ENCODE results near the gene PITPNB.

Gene PITPNB

DNA sequence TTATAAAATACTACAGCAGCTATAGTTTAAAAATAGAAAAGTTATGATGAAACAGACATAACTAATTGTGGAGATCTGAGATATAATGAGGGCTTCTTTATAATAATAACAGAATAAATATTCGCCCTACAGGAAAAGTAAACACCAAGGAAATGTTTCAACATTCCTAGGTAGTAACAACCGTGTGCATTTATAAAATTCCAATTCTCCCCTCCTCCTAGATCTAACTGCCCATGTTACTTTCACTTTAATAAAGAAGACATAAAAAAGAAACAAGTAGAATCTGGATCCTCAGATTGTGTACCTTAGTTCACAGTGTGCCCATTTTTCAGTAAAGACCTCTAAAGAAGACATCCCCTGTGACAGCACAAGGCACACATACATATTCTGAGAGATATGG is 59.7 kb downstream of the PITPNB start:
- DNase-seq (ENCODE audit: low read depth in 2 of 2) = no peak

DNA sequence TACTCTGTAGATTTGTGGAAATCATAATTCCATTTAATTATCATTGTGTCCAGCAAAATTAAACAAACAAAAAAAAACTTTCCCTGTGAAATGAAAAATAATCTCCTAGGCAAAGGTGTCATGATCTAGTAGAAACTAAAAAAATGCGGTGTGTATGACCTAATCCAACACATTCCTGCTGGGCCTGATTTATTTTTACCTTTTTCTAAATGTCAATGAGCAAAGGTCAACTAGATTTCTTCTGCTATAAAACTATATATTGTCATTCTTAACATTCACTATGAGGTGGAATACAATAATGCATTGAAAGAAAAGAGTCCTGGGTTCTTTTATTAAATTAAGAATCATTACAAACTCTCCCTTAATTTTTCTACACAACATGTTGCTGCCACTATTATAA is 60.4 kb downstream of the PITPNB start:
- DNase-seq (ENCODE audit: low read depth in 2 of 2) = no peak

DNA sequence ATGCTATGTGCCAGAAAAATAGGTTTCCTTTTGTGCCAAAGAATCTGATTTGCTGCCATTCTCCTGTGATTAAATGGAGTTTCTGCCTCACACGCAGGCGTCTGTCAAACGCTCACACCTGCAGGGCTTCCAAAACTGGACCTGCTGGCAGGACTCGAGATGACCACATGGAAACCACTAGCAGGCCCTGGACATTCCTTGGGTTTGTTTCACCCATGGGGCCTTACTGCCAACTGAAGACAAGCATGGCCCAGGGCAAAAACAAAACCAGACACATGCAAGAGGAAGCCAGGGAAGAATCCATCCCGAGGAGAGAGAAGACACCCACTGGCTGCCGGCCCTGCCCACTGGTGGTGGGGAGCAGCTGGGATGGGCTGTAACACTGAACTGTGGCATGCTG is 61.6 kb downstream of the PITPNB start:
- no peak for DNase-seq (ENCODE audit: low read depth in 2 of 2)

DNA sequence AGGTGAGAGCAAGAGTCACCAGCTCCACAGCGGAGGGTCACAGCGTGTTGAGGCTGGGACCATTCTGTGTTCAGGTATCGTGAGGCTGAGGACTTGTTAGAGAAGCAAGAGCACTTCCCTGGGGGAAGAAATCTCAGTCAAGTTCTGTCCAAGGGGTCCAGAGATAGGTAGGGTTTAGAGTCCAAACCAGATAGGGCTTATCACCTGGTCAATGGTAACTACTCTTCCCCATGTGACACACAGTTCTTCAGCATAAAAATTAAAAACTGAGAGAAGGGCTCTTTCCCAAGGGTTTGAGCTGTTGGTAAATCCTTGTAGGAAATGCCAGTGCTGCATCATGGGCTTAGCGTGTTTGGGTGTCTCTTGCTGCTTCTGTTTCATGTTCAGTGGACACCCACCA is 62.7 kb downstream of the PITPNB start:
- DNase-seq (ENCODE audit: low read depth in 2 of 2) = no peak

DNA sequence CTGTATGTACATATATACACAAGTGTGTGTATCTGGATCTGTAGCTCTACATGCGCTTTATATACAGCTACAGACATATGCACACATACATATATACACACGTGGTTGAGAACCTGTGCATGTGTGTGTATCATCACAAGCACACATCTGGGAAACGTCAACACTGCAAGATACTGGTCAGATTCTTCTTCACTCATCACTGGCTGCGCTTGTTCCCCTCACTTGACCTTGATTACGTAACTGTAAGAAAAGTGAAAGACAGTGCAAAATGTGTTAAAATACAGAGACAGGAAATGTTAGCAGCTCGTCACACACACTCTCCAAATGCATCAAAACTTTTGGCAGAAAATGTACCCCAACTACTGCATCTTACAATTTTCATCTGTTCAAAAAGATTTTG is 65.6 kb downstream of the PITPNB start:
- DNase-seq (ENCODE audit: low read depth in 2 of 2) = no peak

DNA sequence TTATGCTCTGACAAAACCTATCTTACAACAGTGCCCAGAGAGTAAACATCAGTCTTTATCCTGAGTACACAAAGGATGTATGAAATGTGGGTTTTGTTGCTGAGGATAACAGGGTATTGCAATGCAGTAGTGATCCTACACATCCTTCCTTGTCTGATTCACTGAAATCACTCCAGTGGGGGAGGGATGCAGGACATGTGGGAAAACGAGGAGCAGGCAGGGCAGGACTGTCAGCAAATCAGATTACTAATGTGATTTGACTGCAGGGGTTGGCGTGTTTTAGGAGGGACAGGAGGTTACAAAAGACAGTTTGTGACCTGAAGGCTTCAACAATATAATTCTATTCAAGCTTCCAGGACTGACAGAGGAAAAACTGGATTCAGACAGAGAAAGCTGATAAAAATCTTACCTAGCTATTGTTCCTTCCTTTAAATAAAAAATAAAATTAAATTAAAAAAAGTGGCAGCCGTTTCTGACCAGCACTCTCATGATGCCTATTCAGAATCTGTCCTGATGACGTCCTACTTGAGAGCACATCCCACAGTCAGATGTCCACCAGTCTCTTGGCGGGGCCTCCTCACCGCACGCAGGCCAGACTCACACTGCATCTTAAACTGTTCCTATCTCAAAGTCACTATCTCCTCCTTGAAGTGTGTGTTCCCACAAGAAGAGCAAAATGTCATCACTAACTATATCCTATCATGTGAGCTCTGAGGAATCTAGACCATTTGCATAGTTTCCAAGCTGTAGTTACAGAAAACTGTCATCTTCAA is 66.9 kb downstream of the PITPNB start:
- DNase-seq (ENCODE audit: low read depth in 2 of 2) = no peak

DNA sequence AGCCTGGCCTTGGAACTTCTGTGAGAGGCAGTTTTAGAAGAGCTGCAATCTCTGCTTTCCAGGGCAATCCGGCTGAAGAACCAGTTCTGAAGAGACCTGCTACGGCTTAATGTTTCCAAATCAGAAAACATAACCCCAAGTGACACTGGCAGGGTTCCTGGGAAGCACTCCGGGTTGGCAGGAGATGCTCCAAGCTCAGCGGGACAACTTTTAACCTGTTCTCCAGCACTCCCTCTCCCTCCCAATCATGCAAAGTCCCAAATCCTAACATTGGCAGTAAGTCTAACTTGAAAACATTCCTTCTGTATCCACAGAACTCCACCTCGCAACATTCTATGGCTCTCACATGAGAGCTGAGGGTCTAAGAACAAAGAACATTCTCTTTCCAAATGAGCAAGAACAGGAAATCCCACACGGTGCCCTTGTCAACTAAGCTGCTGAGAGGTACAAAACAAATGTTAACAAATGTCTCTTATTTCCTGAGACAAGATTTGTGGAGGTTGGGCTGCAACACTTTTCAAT is 69.0 kb downstream of the PITPNB start:
- DNase-seq (ENCODE audit: low read depth in 2 of 2) = no peak

DNA sequence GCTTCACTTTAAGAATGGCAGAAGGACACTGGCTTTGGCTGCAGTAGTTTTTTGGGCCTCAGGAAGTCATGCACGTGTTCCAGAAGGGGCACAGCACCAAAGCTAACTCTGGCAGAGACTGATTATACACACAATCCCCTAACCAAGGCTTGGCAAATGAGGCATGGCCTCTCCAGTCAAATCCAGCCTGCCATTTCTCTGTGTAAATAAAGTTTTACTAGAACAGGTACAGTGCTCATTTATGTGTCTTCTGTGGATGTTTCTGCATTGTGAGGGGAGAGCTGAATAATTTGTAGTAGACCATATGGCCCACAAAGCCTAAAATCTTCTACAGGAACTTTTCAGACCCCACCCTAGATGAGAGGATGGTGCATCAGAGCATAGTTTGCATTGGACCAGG is 71.1 kb downstream of the PITPNB start:
- DNase-seq (ENCODE audit: low read depth in 2 of 2) = no peak

DNA sequence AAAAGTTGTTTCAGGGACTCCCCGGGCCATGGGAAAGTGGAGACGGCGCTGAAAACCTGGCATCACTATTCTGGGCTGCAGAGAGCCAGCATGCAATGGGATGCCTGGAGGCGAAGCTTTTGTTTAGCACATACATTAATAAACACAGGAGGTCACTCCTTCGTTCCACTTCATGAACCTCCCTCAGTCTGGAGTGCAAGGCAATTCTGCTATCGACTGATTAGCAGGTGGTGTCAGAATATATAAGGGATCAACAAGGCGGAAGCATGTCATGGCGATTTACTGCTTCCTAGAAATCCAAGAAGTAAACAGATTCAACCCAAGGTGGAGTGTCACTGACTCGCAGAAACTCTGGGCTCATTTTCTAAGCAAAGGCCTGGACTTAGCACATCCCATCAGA is 72.1 kb downstream of the PITPNB start:
- no peak for DNase-seq (ENCODE audit: low read depth in 2 of 2)

DNA sequence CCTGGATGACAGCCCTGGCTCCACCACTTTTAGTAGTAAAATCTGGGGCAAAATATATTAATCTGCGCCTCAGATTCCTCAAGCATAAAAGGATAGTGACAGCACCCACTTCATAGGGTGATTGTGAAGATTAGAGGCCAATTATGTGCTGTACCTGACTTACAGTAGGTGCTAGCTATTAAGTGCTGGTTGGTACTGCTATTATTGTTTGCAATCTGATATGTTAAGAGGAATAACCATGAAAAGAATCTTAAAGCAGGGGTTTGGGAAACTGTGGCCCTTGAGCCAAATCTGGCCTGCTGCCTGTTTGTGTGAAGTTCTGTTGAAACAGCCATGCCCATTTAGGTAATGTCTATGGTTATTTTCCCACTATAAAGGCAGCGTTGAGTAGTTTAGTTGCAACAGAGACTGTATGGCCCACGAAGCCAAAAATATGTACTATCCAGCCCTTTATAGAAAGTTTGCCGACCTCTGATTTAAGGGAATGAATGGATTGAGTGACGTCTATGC is 72.8 kb downstream of the PITPNB start:
- DNase-seq (ENCODE audit: low read depth in 2 of 2) = no peak

DNA sequence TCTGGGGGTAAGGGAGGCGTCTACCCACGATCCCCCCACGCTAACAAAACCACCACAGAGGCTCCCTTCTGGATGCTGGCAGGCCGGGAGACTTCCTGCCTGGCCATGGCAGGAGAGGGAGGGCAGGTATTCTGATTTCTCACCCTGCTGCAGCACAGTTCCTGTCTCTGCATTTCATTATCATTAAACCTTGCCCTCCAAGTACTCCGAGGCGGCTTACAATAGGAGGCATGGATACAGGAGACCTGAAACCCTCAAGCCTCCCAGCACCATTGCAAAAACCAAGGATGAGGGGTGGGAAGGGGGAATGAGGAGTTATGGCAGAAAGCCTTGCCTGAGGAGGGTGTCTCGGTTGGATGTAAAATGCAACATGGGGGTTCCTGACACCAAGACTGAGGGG is 73.4 kb downstream of the PITPNB start:
- no peak for DNase-seq (ENCODE audit: low read depth in 2 of 2)

DNA sequence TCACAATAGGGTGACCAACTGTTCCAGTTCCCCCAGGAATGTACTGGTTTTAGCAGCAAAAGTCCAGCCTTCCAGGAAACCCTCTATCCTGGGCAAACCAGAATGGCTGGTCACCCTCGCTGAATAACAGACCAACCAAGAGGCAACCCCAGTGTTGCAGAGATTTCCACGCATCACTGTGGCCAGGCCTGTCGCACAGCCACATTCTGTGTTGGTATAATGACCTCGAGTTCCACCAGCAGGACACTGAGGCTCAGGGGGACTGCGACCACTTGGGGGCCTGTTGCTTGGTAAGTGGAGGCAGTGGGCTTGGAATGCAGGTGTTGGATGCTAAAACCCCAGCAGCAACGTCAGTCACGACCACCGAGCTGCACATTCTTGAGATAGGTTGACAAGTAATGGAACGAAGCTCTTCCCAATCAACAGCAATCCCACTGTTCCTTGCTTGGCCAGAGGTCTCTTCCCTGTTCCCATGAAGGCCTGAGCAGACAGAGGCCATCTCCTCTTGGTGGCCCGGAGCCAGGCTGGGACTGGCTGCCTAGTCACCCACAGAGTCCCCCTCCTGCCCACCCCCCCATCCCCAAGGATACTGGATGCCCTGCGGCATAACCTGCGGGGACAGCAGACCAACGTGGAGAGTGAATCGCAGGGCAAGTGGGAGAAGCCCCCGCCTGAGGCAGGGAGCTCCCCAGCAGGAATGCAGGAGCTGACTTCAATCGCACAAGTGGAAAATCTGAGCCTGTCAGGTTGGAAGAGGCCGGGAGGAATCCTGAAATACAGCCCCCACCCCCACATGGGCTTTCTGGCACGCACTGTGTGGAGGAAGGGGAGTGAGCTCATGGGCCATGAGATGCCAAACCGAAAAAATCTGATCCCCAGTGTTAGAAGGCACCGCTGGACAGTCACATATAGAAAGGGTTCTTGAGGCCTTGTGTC is 74.1 kb downstream of the PITPNB start:
- no peak for DNase-seq (ENCODE audit: low read depth in 2 of 2)

DNA sequence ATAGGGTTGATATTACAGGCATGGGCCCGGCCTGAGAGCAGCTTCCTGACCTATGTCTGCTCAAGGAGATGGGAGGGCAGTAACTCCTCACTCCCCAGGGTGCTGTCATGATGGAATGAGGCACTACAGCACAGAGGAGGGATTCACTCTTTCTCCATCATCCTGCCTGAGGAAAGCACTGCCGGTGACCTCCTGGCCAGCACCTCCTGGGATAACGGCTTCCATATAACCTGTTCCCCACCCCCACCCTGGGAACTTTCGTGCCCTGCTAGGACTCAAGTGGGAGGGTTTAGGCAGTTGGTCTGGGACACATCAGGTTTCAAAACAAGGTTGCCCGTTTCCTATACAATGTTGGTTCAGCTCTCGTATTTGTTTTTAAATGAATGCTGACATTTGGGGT is 74.8 kb downstream of the PITPNB start:
- no peak for DNase-seq (ENCODE audit: low read depth in 2 of 2)

DNA sequence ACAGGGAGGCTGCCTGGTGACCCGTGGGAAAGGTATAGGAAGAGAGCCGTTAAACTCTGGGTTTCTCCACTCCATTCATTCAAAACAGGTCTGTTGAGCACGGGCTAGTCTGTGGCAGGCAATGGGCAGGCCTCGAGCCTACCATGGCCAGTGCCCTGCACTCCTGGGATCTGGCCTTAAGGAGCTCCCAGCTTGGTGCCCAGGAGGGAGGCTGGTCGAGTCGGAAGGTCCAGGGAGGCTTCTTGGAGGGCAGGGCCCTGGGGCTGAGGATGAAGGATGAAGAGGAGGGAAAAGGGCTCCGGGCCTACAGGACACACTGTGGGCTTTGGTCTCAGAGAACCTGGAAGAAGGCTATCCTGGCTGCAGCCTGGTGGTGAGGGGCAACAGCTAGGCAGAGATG is 75.6 kb downstream of the PITPNB start:
- no peak for DNase-seq (ENCODE audit: low read depth in 2 of 2)

DNA sequence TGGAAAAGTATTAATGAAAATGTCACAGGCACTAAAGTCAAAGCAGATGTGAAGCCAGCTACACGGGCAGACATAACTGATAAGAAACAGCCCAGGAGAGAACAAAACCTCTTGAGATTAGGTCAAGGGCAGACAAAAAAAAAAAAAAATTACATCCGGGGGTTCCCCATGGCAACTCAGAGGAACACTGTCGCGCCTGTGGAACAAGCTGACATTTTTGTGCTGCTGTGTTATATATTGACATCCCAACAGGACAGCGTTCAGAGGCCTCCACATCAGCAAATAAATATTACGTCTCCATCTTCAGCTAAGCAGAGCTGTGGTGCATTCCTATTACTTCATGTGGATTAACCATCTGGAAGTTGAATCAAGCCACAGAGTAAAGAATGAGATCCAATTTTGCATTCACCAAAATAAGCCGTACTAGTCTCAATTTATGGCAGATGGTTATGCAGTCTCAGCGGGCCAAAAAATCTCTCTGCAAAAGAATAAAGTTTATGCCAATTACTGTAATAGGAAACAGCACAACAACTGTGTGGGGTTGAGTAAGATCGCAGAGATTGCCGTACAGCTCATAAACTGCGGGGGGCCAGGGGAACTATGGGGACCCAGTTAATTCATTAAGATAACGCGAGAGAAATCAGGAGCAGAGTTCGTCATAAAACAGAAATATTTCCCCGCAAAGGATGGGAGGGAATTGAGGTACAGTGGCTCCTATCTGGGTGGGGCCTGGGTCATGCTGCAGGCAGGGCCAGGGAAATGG is 76.2 kb downstream of the PITPNB start:
- no peak for DNase-seq (ENCODE audit: low read depth in 2 of 2)

DNA sequence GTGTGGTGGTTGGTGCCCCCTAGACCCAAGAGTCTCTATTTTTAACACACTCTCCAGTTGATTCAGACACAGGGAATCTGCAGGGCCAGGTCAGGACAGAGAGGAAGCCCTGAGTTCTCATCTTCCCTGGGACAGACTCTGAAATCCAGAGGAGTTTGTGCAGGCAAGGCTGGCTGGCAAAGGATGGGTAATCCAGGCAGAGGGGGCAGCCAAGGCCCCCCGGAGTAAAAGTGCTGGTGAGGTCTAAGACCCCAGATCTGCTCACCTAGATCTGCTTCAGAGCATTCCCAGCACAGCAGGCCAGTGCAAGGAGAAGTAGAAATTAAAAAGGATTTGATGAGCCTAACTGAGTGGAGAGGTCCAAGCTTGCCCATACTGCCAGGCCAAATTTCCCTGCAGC is 76.9 kb downstream of the PITPNB start:
- no peak for DNase-seq (ENCODE audit: low read depth in 2 of 2)

DNA sequence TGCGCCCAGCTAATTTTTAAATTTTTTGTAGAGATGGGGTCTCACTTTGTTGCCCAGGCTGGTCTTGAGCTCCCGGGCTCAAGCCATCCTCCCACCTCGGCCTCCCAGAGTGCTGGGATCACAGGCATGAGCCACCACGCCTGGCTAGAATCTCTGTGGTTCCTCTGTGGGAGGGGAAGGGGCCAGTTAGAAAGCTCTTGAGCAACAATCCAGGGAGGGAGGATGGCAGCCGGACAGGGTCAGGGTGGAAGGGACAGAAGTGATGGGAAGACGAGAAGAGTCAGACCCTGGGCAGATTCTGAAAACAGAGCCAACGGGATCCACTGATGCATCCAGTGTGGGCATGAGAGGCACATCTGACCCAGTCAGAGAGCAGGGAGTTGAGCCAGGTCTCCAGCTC is 78.6 kb downstream of the PITPNB start:
- DNase-seq (ENCODE audit: low read depth in 2 of 2) = no peak

DNA sequence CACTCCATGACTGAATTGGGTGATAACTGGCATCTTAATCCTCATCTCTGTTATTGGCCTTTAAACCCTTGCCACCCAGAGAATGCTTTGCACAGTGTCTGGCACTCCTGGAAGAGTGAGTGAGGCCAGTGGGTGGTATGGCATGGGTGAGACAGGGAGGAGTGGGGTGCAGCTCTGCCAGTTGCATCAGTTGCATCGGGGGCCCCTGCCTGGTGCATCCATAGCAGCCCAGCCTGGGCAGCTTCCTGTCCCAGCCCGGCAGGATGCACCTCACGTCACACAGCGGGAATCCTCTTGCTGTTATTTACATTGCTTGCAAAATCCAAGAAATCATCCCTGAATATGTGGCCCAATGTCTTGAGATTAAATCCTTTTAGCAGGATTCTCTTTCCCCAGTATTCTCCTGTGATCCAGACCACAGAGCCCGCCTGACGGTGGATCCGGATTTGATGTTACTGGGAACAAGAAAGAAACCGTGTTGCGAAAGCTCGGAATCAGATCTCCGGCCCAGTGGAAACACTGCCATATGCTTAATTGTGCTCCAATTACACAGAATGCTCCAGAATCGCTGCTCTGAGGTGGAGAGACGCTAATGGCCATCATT is 79.9 kb downstream of the PITPNB start:
- no peak for DNase-seq (ENCODE audit: low read depth in 2 of 2)

DNA sequence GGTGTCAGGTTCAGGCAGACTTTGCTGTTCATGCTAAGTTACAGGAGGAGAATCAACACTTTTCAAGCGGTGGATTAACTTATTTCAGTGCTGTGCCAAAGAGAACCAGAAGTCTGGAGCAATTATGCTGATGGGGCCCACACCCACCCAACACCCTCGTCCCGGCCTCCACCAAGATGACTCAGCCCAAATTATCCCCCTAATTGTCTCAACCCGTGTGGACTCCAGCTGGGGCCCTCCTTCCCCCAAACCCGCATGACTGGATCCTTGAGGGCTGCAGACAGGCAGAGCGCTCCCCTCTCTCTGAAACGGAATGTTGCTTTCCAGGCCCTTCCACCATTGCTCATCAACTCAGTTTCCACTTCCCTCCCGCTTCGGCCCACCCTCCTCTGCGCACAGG is 82.9 kb downstream of the PITPNB start:
- DNase-seq (ENCODE audit: low read depth in 2 of 2) = no peak

DNA sequence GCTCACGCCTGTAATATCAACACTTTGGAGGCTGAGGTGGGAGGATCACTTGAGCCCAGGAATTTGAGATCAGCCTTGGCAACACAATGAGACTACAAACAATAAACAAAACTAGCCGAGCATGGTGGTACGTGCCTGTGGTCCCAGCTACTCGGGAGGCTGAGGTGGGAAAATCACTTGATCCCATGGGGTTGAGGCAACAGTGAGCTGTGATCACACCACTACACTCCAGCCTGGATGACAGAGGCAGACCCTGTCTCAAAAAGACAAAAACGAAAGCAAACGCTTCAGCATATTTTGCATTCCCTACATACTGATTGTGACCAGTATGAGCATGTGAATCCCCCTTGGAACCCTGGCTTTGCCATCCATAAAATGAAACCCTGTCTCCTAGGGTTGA is 83.6 kb downstream of the PITPNB start:
- no peak for DNase-seq (ENCODE audit: low read depth in 2 of 2)

DNA sequence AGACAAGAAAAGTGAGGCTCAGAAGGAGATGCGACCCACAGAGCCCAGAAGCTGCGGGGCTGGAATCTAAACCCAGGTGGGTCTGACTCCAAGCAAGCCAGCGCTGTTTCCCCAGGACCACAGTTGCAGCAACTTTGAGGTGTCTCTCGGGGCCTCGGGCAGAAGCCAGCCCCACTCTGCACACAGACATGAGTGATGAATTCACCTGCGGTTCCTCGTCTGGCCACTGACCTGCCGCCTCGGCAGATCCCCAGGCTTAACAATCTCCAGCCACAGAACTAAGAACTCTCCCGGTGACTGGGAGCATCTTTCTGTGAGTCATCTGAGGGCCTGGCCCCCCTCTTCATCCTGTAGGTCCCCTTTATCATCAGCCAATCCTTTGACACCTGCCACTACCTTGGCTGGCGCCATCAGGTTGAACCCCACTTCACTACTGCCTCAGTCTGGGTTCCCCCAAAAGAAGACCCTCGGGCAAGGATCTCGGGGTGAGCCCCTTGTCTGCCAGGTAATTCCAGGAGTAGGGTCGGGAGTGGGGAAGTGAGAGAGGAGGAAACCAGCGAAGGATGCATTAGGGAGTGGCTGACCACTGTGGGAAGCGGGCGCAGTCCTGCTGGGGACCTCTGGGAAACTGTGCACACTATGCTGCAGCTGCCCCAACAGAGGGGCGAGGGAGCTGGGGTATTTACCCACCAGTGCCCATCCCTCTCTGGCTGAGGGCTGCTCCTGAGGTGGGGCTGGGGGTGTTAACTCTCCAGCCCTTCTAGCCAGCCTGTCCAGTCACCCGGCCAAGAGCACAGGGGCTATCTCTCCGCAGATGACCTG is 84.5 kb downstream of the PITPNB start:
- DNase-seq (ENCODE audit: low read depth in 2 of 2) = no peak
